ENCODE measurements around the gene VAV1. TPM values are rescaled to one million over a fixed set of nuclear protein-coding genes. Genes with fewer than 3 reads are reported as not detected.

The VAV1 gene
- polyA plus RNA-seq, 1 donor from 2014 or later, result not detected

GRCh38 chr19:6743714-6744380 lies 28.7 kb upstream of the VAV1 start:
- no peaks in the 10 kb centered on the region for H4K20me1 ChIP-seq (ENCODE audit: insufficient read depth)
- TF ChIP-seq TAF1 (IDR thresholded peaks at IDR 0.05; ENCODE audit: low read depth) (no peak), CTCF (IDR thresholded peaks at IDR 0.05; ENCODE audit: poor library complexity, severe bottlenecking) (no peak), EP300 (conservative IDR thresholded peaks at IDR 0.05; ENCODE audit: poor library complexity, severe bottlenecking) (no peak), SMC3 (conservative IDR thresholded peaks at IDR 0.05; ENCODE audit: poor library complexity) (no peak), EZH2 (IDR thresholded peaks at IDR 0.05; ENCODE audit: borderline replicate concordance, insufficient read depth, low read length, poor library complexity, severe bottlenecking) (no peak), POLR2AphosphoS5 (IDR thresholded peaks at IDR 0.05) (no peak), RAD21 (conservative IDR thresholded peaks at IDR 0.05) (no peak), MXI1 (conservative IDR thresholded peaks at IDR 0.05; ENCODE audit: poor library complexity, severe bottlenecking) (no peak), REST (IDR thresholded peaks at IDR 0.05; ENCODE audit: borderline replicate concordance) (no peak)
- H3K9ac ChIP-seq (ENCODE audit: low read length), result no peak overlapping the region
- H3K4me2 ChIP-seq (ENCODE audit: low read length), result no peak overlapping the region
- H3K4me3 ChIP-seq (ENCODE audit: low read length), result no peak overlapping the region
- H3K9me3 ChIP-seq (ENCODE audit: low read length), result no peaks in the 10 kb centered on the region
- H3K79me2 ChIP-seq (replicated peaks; ENCODE audit: insufficient read depth, low read length), result no peaks in the 10 kb centered on the region
- peaks cover 8% of the 10 kb centered on the region for H3K27me3 ChIP-seq (ENCODE audit: insufficient read depth, low read depth, low read length)
- H2AFZ ChIP-seq (ENCODE audit: low read depth, low read length), result no peak overlapping the region
- no peak overlapping the region for H3K27ac ChIP-seq (ENCODE audit: low read length)
- H3K9me2 ChIP-seq (ENCODE audit: insufficient read depth, low read length), result no peaks in the 10 kb centered on the region
- H3K36me3 ChIP-seq (ENCODE audit: insufficient read depth, low read length), result no peaks in the 10 kb centered on the region
- H3F3A ChIP-seq (ENCODE audit: insufficient read depth, low read length, poor library complexity, severe bottlenecking), result no peaks in the 10 kb centered on the region

GRCh38 chr19:6744381-6745301 lies 27.9 kb upstream of the VAV1 start:
- H3K4me2 ChIP-seq (ENCODE audit: low read length), result no peak overlapping the region
- no peaks in the 10 kb centered on the region for H3K79me2 ChIP-seq (replicated peaks; ENCODE audit: insufficient read depth, low read length)
- no peak overlapping the region for H2AFZ ChIP-seq (ENCODE audit: low read depth, low read length)
- no peak for TF ChIP-seq TAF1 (IDR thresholded peaks at IDR 0.05; ENCODE audit: low read depth)
- TF ChIP-seq EP300 (conservative IDR thresholded peaks at IDR 0.05; ENCODE audit: poor library complexity, severe bottlenecking), result no peak
- no peak for TF ChIP-seq MXI1 (conservative IDR thresholded peaks at IDR 0.05; ENCODE audit: poor library complexity, severe bottlenecking)
- no peak for TF ChIP-seq SMC3 (conservative IDR thresholded peaks at IDR 0.05; ENCODE audit: poor library complexity)
- no peak for TF ChIP-seq POLR2AphosphoS5 (IDR thresholded peaks at IDR 0.05)
- no peak for TF ChIP-seq REST (IDR thresholded peaks at IDR 0.05; ENCODE audit: borderline replicate concordance)
- TF ChIP-seq CTCF (IDR thresholded peaks at IDR 0.05; ENCODE audit: poor library complexity, severe bottlenecking), result no peak
- no peak for TF ChIP-seq RAD21 (conservative IDR thresholded peaks at IDR 0.05)
- no peak for TF ChIP-seq EZH2 (IDR thresholded peaks at IDR 0.05; ENCODE audit: borderline replicate concordance, insufficient read depth, low read length, poor library complexity, severe bottlenecking)
- H3K27me3 ChIP-seq (ENCODE audit: insufficient read depth, low read depth, low read length), result peaks cover 8% of the 10 kb centered on the region
- no peak overlapping the region for H3K9ac ChIP-seq (ENCODE audit: low read length)
- H3F3A ChIP-seq (ENCODE audit: insufficient read depth, low read length, poor library complexity, severe bottlenecking), result no peaks in the 10 kb centered on the region
- no peaks in the 10 kb centered on the region for H3K9me2 ChIP-seq (ENCODE audit: insufficient read depth, low read length)
- no peak overlapping the region for H3K27ac ChIP-seq (ENCODE audit: low read length)
- H3K36me3 ChIP-seq (ENCODE audit: insufficient read depth, low read length), result no peaks in the 10 kb centered on the region
- H3K9me3 ChIP-seq (ENCODE audit: low read length), result no peaks in the 10 kb centered on the region
- no peaks in the 10 kb centered on the region for H4K20me1 ChIP-seq (ENCODE audit: insufficient read depth)
- H3K4me3 ChIP-seq (ENCODE audit: low read length), result no peak overlapping the region
